Stimulated activated CD8-positive, alpha-beta memory T cell treated with anti-CD3 and anti-CD28 coated beads, Interleukin-15, amount 100 ng/mL, for 4 hours (primary cell): Measurements from ENCODE around the gene ARX.

Source experiments
- DNase-seq, 2 donors: peaks; one replicate each; pipeline ENCODE4 v3.0.0-alpha.2; 2020; ENCODE audit warnings: low read depth in 2 of 2

ARX gene

GRCh38 chrX:25016938-25017598 is 1.3 kb upstream of the ARX start:
- DNase-seq = no peak

GRCh38 chrX:25016361-25016671 is 551 bp upstream of the ARX start:
- DNase-seq = no peak

GRCh38 chrX:25014366-25014838 is 1.4 kb downstream of the ARX start:
- DNase-seq = no peak

GRCh38 chrX:25013632-25014365 is 2.0 kb downstream of the ARX start:
- DNase-seq = no peak

- no peak for DNase-seq
Measured at GRCh38 chrX:25012793-25013631, 2.8 kb downstream of the ARX start.

- no peak for DNase-seq
Measured at GRCh38 chrX:25012433-25012735, 3.4 kb downstream of the ARX start.

- no peak for DNase-seq
Measured at GRCh38 chrX:25011589-25012432, 4.0 kb downstream of the ARX start.

- DNase-seq = no peak
Measured at GRCh38 chrX:25010784-25011588, 4.8 kb downstream of the ARX start.

- no peak for DNase-seq
Measured at GRCh38 chrX:25009407-25009806, 6.4 kb downstream of the ARX start.

GRCh38 chrX:25007059-25008053 is 8.4 kb downstream of the ARX start:
- no peak for DNase-seq

- DNase-seq = no peak
Measured at GRCh38 chrX:25006586-25007058, 9.1 kb downstream of the ARX start.

GRCh38 chrX:25005382-25006185 is 10.2 kb downstream of the ARX start:
- DNase-seq = no peak

- DNase-seq = no peak
Measured at GRCh38 chrX:25005034-25005381, 10.8 kb downstream of the ARX start.

GRCh38 chrX:25004485-25005032 is 11.2 kb downstream of the ARX start:
- no peak for DNase-seq

- no peak for DNase-seq
Measured at GRCh38 chrX:25004040-25004439, 11.7 kb downstream of the ARX start.

- DNase-seq = no peak
Measured at GRCh38 chrX:25003066-25003849, 12.5 kb downstream of the ARX start.

- DNase-seq = no peak
Measured at GRCh38 chrX:25002661-25003020, 13.1 kb downstream of the ARX start.
